ENCODE measurements around the gene SIRT4.

Gene SIRT4

GRCh38 chr12:120257041-120257821 lies 44.9 kb upstream of the SIRT4 start:
- no peak overlapping the region for H3K9ac ChIP-seq (ENCODE audit: low read depth, low read length, poor library complexity, severe bottlenecking)
- H4K20me1 ChIP-seq (ENCODE audit: insufficient read depth, low read length, poor library complexity, severe bottlenecking) = peaks cover 4% of the 10 kb centered on the region
- H3F3A ChIP-seq (ENCODE audit: low read depth) = peaks cover 3% of the 10 kb centered on the region; the same call in 1 of the 2 replicates
- TF ChIP-seq EZH2phosphoT487 (IDR thresholded peaks at IDR 0.05; ENCODE audit: borderline replicate concordance) (no peak), CTCF (conservative IDR thresholded peaks at IDR 0.05; ENCODE audit: low read length) (no peak)
- no peaks in the 10 kb centered on the region for H3K36me3 ChIP-seq (ENCODE audit: insufficient read depth, low read length)
- H2AFZ ChIP-seq (ENCODE audit: low read length) = no peak overlapping the region
- no peak overlapping the region for H3K4me3 ChIP-seq (ENCODE audit: low read length, poor library complexity, severe bottlenecking)
- no peaks in the 10 kb centered on the region for H3K9me2 ChIP-seq (replicated peaks; ENCODE audit: low read depth, low read length)
- peaks cover 4% of the 10 kb centered on the region for H3K4me1 ChIP-seq (ENCODE audit: insufficient read depth, low read length, poor library complexity, severe bottlenecking)
- no peaks in the 10 kb centered on the region for H3K9me3 ChIP-seq (ENCODE audit: insufficient read depth, low read depth, low read length)
- no peak overlapping the region for H3K4me2 ChIP-seq (ENCODE audit: low read depth, low read length, poor library complexity, severe bottlenecking)
- H3K27me3 ChIP-seq (ENCODE audit: insufficient read depth, low read length, poor library complexity, severe bottlenecking) = peaks cover 85% of the 10 kb centered on the region
- H3K79me2 ChIP-seq (ENCODE audit: insufficient read depth, low read length) = no peaks in the 10 kb centered on the region

GRCh38 chr12:120258323-120258896 lies 43.7 kb upstream of the SIRT4 start:
- Histone ChIP-seq H2AFZ (ENCODE audit: low read length) (no peak overlapping the region), H3K36me3 (ENCODE audit: insufficient read depth, low read length) (no peaks in the 10 kb centered on the region), H3K79me2 (ENCODE audit: insufficient read depth, low read length) (no peaks in the 10 kb centered on the region), H3K4me1 (ENCODE audit: insufficient read depth, low read length, poor library complexity, severe bottlenecking) (peaks cover 11% of the 10 kb centered on the region), H3F3A (ENCODE audit: low read depth) (no peaks in the 10 kb centered on the region), H3K9me2 (replicated peaks; ENCODE audit: low read depth, low read length) (no peaks in the 10 kb centered on the region), H4K20me1 (ENCODE audit: insufficient read depth, low read length, poor library complexity, severe bottlenecking) (no peaks in the 10 kb centered on the region), H3K9me3 (ENCODE audit: insufficient read depth, low read depth, low read length) (no peaks in the 10 kb centered on the region), H3K27me3 (ENCODE audit: insufficient read depth, low read length, poor library complexity, severe bottlenecking) (peaks cover 89% of the 10 kb centered on the region), H3K4me3 (ENCODE audit: low read length, poor library complexity, severe bottlenecking) (no peak overlapping the region), H3K9ac (ENCODE audit: low read depth, low read length, poor library complexity, severe bottlenecking) (no peak overlapping the region), H3K4me2 (ENCODE audit: low read depth, low read length, poor library complexity, severe bottlenecking) (no peak overlapping the region)
- TF ChIP-seq CTCF (conservative IDR thresholded peaks at IDR 0.05; ENCODE audit: low read length) = no peak
- TF ChIP-seq EZH2phosphoT487 (IDR thresholded peaks at IDR 0.05; ENCODE audit: borderline replicate concordance) = no peak

- Histone ChIP-seq H3K9me3 (ENCODE audit: insufficient read depth, low read depth, low read length) (no peaks in the 10 kb centered on the region), H3F3A (ENCODE audit: low read depth) (no peaks in the 10 kb centered on the region), H3K79me2 (ENCODE audit: insufficient read depth, low read length) (no peaks in the 10 kb centered on the region), H3K4me2 (ENCODE audit: low read depth, low read length, poor library complexity, severe bottlenecking) (no peak overlapping the region), H3K4me1 (ENCODE audit: insufficient read depth, low read length, poor library complexity, severe bottlenecking) (peaks cover 11% of the 10 kb centered on the region), H3K9ac (ENCODE audit: low read depth, low read length, poor library complexity, severe bottlenecking) (no peak overlapping the region), H3K4me3 (ENCODE audit: low read length, poor library complexity, severe bottlenecking) (no peak overlapping the region), H4K20me1 (ENCODE audit: insufficient read depth, low read length, poor library complexity, severe bottlenecking) (no peaks in the 10 kb centered on the region), H2AFZ (ENCODE audit: low read length) (no peak overlapping the region), H3K27me3 (ENCODE audit: insufficient read depth, low read length, poor library complexity, severe bottlenecking) (peaks cover 89% of the 10 kb centered on the region), H3K9me2 (replicated peaks; ENCODE audit: low read depth, low read length) (no peaks in the 10 kb centered on the region), H3K36me3 (ENCODE audit: insufficient read depth, low read length) (no peaks in the 10 kb centered on the region)
- no peak for TF ChIP-seq EZH2phosphoT487 (IDR thresholded peaks at IDR 0.05; ENCODE audit: borderline replicate concordance)
- no peak for TF ChIP-seq CTCF (conservative IDR thresholded peaks at IDR 0.05; ENCODE audit: low read length)
Observed at GRCh38 chr12:120259418-120260202, 42.5 kb upstream of the SIRT4 start.
